ENCODE measurements around the gene SLC6A9.

The SLC6A9 gene

DNA sequence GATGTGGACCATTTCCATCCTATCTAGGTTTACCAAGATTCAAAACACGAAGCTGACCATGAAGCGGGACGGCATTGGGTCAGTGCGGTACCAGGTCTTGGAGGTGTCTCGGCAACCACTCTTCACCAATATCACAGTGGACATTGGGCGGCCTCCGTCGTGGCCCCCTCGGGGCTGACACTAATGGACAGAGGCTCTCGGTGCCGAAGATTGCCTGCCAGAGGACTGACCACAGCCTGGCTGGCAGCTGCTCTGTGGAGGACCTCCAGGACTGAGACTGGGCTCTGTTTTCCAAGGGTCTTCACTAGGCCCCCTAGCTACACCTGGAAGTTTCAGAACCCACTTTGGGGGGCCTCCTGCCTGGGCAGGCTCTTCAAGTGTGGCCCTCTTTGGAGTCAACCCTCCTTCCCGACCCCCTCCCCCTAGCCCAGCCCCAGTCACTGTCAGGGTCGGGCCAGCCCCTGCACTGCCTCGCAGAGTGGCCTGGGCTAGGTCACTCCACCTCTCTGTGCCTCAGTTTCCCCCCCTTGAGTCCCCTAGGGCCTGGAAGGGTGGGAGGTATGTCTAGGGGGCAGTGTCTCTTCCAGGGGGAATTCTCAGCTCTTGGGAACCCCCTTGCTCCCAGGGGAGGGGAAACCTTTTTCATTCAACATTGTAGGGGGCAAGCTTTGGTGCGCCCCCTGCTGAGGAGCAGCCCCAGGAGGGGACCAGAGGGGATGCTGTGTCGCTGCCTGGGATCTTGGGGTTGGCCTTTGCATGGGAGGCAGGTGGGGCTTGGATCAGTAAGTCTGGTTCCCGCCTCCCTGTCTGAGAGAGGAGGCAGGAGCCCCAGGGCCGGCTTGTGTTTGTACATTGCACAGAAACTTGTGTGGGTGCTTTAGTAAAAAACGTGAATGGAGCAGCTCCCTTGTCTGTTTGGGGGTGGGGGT is 40.7 kb downstream of the SLC6A9 start:
- in situ Hi-C loops (cut with MboI; ENCODE audit: low sequenced_read_pairs), result no loop called here

DNA sequence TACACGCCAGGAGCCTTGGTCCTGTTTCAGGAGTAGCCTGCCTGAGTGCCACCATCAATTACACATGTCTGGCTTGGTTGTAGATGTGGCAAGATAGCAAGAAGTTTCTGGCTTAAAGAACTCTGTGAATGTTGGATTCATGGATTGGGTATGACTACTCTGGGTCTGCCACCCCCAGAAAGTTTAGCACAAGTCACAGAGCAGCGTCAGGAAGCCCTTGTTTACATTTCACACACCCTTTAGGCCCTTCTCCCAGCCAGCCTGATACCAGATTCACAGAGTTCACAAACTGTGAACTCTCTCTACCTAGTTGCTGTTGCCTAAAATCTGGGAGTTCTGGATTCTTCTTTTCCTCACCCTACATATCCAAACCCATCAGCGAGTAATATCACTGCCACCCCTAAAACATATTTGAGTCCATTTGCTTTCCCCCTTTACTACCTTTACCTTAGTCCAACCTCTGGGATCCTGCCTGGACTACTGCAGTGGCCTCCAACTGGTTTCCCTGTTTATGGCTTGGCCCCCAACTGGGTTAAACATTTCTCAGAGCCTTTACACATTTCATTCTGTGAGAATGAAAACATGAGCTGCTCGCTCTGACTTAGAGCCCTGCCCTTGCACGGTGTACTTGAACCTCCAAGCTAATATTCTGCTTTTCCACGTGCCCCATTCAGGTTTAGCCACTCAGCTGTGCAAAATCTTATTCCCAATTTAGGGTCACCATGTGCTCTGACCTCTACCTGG is 43.9 kb downstream of the SLC6A9 start:
- in situ Hi-C loops (cut with MboI; ENCODE audit: low sequenced_read_pairs), result no loop called here

DNA sequence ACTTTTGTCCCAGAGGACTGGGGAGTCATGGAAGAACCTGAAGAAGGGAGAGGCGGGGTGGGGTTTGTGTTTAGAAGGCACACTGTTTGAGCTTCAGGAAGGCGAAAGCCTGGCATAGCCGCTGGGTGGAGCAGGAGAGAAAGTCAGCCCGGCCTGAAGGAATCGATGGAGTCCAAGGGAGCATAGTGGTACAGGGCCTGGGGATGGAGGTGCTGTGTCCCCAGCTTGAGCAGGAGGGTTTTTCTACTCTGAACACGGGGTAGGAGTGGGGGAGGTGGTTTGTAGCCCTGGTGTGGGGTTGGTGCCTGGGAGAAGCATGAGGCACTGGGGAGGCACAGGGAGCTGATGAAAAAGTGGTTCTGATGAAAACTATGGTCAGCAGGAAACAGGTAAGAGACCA is 44.5 kb downstream of the SLC6A9 start:
- in situ Hi-C loops (cut with MboI; ENCODE audit: low sequenced_read_pairs), result no loop called here

DNA sequence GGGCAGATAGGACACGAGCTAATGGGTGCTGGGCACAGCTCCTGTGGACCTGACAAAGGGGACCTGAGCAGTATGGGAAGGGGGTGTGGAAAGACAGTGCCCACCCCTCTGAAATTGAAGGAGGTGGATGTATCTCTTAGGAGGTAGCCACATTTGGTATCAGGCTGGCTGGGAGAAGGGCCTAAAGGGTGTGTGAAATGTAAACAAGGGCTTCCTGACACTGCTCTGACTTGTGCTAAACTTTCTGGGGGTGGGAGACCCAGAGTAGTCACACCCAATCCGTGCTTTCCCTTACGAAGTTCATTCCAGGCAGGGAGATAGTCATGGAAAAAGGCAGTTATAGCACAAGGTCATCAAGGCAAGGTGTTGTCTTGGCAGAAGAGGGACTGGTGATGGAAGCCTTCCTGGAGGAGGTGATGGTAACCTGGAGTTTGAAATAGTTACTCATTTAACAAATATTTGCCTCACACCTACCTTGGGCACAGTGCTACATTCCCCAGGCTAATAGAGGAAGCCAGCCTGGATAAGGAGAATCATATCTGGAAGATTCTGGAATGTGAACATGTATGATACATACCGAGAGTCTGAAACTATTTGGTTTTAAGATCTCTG is 45.2 kb downstream of the SLC6A9 start:
- in situ Hi-C loops (cut with MboI; ENCODE audit: low sequenced_read_pairs), result no loop called here

DNA sequence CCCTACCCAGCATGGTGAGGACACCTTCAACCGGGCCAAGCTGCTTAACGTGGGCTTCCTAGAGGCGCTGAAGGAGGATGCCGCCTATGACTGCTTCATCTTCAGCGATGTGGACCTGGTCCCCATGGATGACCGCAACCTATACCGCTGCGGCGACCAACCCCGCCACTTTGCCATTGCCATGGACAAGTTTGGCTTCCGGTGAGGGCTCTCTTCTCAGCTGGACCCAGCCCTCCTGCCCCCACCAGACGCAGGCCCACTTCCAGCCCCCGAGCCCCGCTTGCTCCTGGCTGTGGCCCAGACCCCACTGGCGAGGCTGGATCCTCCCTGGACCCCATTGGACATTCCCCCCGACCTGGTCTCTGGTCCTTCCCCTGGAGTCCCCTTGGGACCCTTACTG is 46.4 kb downstream of the SLC6A9 start:
- in situ Hi-C loops (cut with MboI; ENCODE audit: low sequenced_read_pairs), result no loop called here

DNA sequence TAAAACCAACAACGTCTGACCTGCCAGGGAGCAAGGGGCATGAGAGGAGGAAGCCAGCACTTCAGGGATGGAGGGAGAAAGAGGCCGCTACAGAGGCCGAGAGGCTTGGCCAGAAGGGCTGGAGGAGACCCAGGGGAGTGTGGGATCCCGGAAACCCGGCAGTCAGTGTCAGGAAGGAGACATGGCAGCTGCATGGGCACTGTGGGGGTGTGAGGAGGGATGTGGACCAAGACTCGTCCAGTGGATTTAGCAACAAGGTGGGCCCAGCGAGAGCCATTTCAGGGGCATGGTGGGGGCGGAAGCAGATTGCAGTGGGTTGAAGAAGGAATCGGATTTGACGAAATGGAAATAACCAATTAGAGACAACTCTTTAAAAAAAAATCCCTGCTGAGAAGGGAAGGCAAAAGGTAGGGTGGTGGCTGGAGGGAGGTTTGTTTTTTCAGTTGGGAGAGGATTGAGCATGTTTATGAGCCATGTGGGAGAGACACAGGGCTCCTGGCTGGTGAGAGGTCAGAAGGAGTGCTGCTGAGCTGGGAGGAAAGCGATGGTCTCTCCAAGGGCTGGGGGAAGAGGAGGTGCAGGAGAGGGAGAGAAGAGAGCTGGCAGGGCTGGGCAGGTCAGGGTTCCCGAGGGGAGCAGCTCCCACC is 47.9 kb downstream of the SLC6A9 start:
- in situ Hi-C loops (cut with MboI; ENCODE audit: low sequenced_read_pairs), result no loop called here

DNA sequence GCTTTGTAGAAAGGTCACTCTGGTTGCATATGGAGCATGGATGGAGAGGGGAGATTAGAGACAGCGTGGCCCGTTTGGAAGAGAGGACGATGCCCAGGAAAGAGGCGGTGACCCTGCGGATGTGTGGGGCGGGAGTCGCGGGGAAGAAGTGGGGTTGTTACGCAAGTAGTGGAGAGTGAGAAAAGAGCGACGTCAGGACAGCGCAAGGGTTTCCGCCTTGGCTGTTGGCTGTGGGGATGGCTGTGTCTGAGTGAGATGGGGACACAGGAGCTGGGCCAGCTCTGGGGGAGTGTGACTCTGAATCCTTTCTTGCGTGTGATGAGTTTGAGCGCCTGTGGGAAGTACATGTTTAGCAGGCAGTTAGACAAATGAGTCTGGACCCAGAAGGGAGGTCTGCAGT is 48.5 kb downstream of the SLC6A9 start:
- in situ Hi-C loops (cut with MboI; ENCODE audit: low sequenced_read_pairs), result no loop called here

DNA sequence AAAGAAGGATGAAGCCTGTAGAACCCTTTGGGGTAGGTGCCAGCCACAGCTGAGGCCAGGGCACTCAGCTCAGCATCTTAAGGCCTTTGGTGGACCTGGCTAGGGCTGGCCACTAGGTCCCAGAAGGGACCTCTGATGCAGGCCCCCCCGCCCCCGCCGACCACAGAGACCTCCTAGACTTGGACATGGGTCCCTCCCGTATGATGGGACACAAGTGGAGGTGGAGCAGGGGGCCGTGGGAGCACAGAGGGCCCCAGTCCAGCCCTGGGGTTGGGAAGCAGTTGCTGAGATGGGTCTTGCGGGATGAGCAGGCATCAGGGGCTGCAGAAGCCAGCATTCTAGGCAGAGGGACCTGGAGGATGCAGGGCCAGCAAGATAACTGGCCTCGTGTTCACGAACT is 49.0 kb downstream of the SLC6A9 start:
- in situ Hi-C loops (cut with MboI; ENCODE audit: low sequenced_read_pairs), result no loop called here

DNA sequence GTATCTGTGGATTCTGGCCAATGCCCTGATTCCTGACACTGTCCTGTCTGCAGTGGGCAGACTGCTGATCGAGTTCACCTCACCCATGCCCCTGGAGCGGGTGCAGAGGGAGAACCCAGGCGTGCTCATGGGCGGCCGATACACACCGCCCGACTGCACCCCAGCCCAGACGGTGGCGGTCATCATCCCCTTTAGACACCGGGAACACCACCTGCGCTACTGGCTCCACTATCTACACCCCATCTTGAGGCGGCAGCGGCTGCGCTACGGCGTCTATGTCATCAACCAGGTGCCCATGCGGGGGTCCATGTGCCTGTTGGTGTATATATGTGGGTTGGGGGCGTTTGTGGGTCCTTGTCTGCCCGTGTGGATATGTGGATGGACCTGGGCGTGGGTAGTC is 49.6 kb downstream of the SLC6A9 start:
- in situ Hi-C loops (cut with MboI; ENCODE audit: low sequenced_read_pairs), result no loop called here

DNA sequence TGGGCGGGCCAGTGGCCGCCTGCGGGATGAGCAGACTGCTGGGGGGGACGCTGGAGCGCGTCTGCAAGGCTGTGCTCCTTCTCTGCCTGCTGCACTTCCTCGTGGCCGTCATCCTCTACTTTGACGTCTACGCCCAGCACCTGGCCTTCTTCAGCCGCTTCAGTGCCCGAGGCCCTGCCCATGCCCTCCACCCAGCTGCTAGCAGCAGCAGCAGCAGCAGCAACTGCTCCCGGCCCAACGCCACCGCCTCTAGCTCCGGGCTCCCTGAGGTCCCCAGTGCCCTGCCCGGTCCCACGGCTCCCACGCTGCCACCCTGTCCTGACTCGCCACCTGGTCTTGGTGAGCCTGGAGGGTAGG is 50.1 kb downstream of the SLC6A9 start:
- in situ Hi-C loops (cut with MboI; ENCODE audit: low sequenced_read_pairs), result no loop called here

DNA sequence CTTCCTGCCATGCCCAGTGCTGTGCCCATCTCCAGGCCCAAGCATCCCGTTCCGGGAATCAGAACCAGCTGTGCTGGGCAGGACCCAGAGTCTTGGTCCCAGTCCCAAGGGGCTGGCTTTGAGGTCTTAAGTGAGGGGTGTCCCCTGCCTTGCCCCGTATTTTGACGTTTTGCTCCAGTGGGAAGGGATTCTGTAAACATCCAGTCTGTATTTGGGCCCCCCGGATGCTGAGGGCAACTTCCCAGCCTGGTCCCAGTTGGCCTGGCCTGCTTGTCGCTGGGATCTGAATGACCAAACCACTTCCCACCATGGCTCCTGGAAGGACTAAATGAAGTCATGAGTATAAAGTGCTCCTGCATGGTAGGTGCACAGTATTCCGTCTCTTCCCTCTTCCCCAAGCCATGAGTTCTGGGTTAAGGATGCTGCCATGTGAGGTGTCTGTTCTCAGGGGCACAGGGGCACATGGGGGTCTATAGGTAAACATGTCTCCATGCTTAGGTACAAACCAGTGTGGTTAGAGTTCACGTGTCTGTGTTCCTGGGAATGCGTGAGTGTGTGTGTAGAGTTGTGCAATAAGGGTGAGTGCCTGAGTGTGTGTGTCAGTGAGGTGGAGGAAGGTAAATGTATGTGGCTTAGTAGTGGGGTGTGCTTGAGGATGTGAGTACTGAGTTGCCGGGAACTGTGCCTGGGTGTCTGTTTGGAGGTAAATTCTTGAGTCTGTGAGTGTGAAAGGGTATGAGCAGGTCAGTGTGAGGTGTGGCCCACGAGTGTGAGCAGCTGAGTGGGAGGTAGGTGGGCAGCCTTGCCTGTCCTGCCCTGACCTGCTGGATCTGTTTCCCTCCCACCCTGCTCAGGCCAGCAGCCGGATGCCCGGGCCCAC is 50.8 kb downstream of the SLC6A9 start:
- in situ Hi-C loops (cut with MboI; ENCODE audit: low sequenced_read_pairs), result no loop called here

DNA sequence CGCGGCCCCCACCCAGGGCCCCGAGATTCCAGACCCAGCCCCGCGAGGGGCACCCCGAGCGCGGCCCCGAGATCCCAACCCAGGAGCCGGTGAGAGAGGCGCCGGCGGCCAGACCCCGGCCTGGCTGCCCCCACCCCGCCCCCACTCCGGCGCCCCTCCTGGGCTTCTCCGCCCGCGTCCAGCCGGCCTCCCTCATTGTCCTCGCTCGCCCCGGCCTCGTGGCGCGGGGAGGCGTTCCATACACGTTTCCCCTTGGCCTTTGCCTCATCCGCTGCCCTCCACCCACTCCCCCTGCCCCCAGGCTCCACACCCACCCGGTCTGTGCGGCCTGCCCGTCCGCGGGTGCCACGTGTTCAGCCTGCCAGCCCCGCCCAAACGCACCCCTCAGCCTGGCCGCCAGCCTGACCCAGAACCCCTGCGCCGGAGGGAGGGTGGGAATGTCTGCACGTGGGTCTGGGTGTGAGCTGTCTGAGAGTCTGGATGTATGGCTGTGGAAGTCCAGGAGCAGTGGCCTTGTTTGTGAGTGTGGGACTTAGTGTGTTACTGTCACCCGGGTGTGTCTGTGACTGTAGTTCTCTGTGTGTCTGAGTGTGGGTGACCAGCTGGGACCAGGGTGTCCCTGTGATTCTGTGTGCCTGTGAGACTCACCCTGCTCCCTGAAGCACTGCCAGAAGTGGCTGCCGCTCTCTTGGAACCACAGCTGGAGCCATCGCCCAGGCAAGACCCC is 51.6 kb downstream of the SLC6A9 start:
- in situ Hi-C loops (cut with MboI; ENCODE audit: low sequenced_read_pairs), result no loop called here

DNA sequence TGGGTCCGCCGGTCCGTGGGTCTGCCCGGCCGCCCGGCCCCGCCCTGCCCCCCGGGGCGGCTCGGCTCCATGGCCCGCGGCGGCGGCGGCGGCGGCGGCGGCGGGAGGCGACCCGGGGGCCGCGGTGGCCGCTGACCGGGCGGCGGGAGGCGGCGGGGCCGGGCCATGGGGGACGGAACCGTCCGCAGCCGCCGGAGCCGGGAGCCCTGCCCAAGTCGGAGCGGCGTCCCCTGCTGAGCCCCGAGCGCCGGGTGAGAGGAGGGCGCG is 52.1 kb downstream of the SLC6A9 start:
- in situ Hi-C loops (cut with MboI; ENCODE audit: low sequenced_read_pairs), result no loop called here

DNA sequence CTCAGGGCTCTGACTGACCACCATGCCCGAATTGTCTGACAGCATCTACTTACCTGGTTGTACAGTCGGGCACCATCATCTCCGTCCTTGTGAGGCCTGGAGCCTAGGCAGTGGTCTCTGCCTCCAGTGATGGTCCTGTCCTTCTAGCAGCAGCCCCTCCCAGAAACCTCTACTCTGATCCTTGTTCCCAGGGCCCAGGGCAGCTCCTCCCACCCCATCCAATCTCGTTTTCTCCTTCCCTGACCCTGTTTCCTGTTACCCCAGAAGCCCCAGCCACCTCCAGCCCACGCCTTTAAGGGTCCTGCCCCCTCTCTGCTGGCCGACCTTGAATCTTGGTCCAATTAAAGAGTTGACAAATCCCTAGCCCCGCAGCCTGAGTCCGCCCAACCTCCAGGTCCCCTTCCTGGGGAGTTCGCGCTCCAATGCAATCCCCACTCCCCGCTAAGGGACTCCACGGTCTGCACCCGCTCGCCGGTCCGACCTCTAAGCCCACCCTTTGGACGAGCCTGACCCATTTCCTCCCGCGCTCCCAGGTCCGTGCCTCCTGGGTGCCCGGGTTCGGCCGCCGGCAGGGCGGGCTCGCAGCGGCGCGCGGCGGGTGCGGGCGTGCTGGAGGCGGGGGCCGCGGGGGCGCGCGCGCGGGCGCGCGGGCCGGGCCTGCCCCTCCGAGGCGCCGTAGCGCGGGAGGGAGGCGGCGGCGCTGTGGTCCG is 52.6 kb downstream of the SLC6A9 start, which contains the start of gene B4GALT2:
Gene B4GALT2, plus strand, starts transcription at position 660 of the 710 bp plus-strand sequence. CDS start 1,951 bp downstream, outside the sequence.
- in situ Hi-C loops (cut with MboI; ENCODE audit: low sequenced_read_pairs), result no loop called here

DNA sequence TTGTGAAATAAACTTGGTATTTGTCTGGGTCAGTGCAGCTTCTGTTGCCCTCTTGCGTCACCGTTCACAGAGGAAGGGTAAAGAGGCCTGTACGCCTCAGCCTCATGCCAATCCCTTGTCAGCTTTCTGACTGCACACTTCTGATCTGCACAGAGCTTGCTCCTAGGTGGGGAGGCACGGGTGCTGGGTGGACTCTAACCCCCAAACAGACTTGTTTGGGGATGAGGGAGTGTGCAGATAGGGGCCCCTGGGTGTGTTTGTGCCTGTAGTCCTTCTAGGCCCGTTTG is 53.1 kb downstream of the SLC6A9 start:
- in situ Hi-C loops (cut with MboI; ENCODE audit: low sequenced_read_pairs), result no loop called here

DNA sequence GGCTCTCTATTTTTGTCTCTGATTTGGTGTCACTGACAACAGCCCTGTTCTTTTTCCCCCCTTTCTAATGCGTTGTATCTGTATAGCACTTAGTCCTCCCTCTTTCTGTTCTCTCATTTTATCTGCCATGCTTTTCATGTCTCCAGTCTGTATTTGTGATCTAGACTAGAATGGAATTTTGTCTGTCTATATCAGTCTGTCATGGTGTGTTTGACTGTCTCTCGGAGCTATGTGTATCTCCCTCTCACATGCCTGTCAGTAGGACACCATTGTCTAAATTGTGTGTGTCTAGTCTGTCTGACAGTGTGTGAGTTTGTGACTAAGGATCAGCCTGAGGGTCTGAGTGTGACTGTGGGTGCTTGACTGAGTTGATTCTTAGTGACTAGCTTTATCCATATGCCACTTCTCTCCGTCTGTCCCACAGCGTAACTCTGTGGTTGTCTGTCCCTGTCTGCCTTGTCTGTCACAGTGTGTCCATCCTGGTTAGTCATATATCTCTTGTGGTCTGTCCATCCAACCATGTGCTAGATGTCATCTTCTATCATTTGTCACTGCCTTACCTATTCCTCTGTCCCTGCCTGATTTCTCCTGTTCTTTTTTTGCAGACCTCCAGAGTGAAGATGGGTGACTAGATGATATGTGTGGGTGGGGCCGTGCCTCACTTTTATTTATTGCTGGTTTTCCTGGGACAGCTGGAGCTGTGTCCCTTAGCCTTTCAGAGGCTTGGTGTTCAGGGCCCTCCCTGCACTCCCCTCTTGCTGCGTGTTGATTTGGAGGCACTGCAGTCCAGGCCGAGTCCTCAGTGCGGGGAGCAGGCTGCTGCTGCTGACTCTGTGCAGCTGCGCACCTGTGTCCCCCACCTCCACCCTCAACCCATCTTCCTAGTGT is 53.6 kb downstream of the SLC6A9 start:
- in situ Hi-C loops (cut with MboI; ENCODE audit: low sequenced_read_pairs), result no loop called here

DNA sequence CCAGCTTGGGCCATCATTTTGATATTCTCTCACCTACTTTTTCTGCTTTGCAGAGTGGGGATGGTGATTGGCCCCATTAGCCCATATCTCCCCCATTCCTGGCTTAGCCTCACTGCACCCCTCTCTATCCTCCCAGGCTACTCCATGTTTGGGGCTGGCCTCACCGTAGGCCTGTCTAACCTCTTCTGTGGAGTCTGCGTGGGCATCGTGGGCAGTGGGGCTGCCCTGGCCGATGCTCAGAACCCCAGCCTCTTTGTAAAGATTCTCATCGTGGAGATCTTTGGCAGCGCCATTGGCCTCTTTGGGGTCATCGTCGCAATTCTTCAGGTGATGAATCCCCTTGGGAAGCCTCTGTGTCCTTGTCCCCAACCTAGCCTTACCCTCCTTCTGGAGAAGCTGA is 54.4 kb downstream of the SLC6A9 start:
- in situ Hi-C loops (cut with MboI; ENCODE audit: low sequenced_read_pairs), result no loop called here

DNA sequence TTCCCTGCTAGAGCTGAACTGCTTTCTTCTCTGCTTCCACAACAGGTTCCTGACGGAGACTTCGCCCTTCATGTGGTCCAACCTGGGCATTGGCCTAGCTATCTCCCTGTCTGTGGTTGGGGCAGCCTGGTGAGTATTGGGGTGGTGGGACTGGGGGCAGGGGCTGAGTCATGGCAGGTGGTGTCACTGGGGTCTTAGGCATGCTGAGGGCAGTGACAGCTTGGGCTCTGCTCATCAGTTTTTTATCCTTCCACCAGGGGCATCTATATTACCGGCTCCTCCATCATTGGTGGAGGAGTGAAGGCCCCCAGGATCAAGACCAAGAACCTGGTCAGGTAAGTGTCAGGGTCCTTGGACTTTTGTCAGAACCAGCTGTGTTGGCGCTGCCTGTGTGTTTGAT is 55.2 kb downstream of the SLC6A9 start:
- in situ Hi-C loops (cut with MboI; ENCODE audit: low sequenced_read_pairs), result no loop called here
